Endothelial cell of umbilical vein (primary cell): ENCODE results near the gene TRABD2A. TPM values are rescaled to one million over a fixed set of nuclear protein-coding genes. Genes with fewer than 3 reads are reported as not detected.

ENCODE experiments used
- BruUV-seq: library from RNA; stranded (reverse); fragments of 400-500 nt; replicated peaks from 2 replicates; lab custom pipeline; 2021; lab: Mats Ljungman, UMichigan
- CTCF ChIA-PET: fragments of 300-600, 350-600 bp; sonication (Branson Sonifier 250); formaldehyde crosslinking; loops from one replicate; lab custom pipeline; 2021; ENCODE audit warnings: antibody characterized with exemption, inconsistent platforms; lab: Charles Lee
- POLR2A ChIA-PET: fragments of 300-600, 350-600 bp; sonication (Branson Sonifier 250); formaldehyde crosslinking; loops from one replicate; lab custom pipeline; 2021; ENCODE audit warnings: antibody characterized with exemption, inconsistent platforms; lab: Charles Lee
- DNase-seq: peaks from one replicate; pipeline ENCODE4 v3.0.0-alpha.2; 2011; ENCODE audit warnings: low read depth, low spot score
- FAIRE-seq: peaks from 2 replicates; lab custom pipeline; 2011; peaks lifted over from hg19 to GRCh38; lab: Jason Lieb, UNC
- H2AFZ ChIP-seq: 2 replicates; pipeline ENCODE4 v1.6.0; 2012; ENCODE audit warnings: low read depth, low read length, control low read depth, inconsistent platforms
- H3K27ac ChIP-seq: 2 replicates; pipeline ENCODE4 v1.5.1; 2011; ENCODE audit warnings: low read depth, mild to moderate bottlenecking, control low read depth, low read length, moderate library complexity; ENCODE audit not compliant: insufficient read depth
- H3K27me3 ChIP-seq, 2 experiments: 2 replicates each; pipeline versions ENCODE4 v1.6.0 to v1.6.1; 2011; ENCODE audit warnings: low read length in 2 of 2, mixed read lengths in 1 of 2; ENCODE audit not compliant: control insufficient read depth in 2 of 2, insufficient read depth in 2 of 2
- H3K36me3 ChIP-seq, 2 experiments: 2 replicates in 1 of 2; 3 replicates in 1 of 2; pipeline ENCODE4 v1.5.1; 2011; ENCODE audit warnings: low read length in 2 of 2, mild to moderate bottlenecking in 1 of 2, moderate library complexity in 1 of 2; ENCODE audit not compliant: control insufficient read depth in 2 of 2, insufficient read depth in 2 of 2; ENCODE audit errors: extremely low read depth in 1 of 2
- H3K4me1 ChIP-seq: 3 replicates; pipeline ENCODE4 v1.5.1; 2011; ENCODE audit warnings: mild to moderate bottlenecking, low read length; ENCODE audit not compliant: control insufficient read depth, insufficient read depth; ENCODE audit errors: extremely low read depth
- H3K4me2 ChIP-seq: 2 replicates; pipeline ENCODE4 v1.6.1; 2011; ENCODE audit warnings: low read length, control low read depth, mixed read lengths; ENCODE audit not compliant: insufficient read depth
- H3K4me3 ChIP-seq, 3 experiments: fragments of 200-600 bp in 1 of 3; sonication (generic), shearing (Covaris generic) in 1 of 3; replicated peaks in 1 of 3; 2 replicates each; pipeline ENCODE4 v1.5.1; 2011 to 2016; ENCODE audit warnings: control low read depth in 3 of 3, low read length in 3 of 3, mild to moderate bottlenecking in 2 of 3, inconsistent platforms in 1 of 3, low read depth in 1 of 3, moderate library complexity in 1 of 3; ENCODE audit not compliant: insufficient read depth in 1 of 3
- H3K79me2 ChIP-seq: 2 replicates; pipeline ENCODE4 v1.6.0; 2012; ENCODE audit warnings: low read length, inconsistent platforms; ENCODE audit not compliant: control insufficient read depth, insufficient read depth
- H3K9ac ChIP-seq: replicated peaks from 2 replicates; pipeline ENCODE3; 2011; ENCODE audit warnings: low read length, control low read depth; ENCODE audit not compliant: insufficient read depth; ENCODE audit errors: extremely low read depth
- H3K9me1 ChIP-seq: replicated peaks from 3 replicates; pipeline ENCODE4 v1.6.0; 2011; ENCODE audit warnings: mild to moderate bottlenecking, low read length; ENCODE audit not compliant: control insufficient read depth, insufficient read depth; ENCODE audit errors: extremely low read depth
- H3K9me3 ChIP-seq: replicated peaks from 2 replicates; pipeline ENCODE4 v1.5.1; 2012; ENCODE audit warnings: low read length, inconsistent platforms; ENCODE audit not compliant: control insufficient read depth, insufficient read depth
- H4K20me1 ChIP-seq: replicated peaks from 2 replicates; pipeline ENCODE3; 2011; ENCODE audit warnings: mild to moderate bottlenecking, low read length; ENCODE audit not compliant: control insufficient read depth, insufficient read depth; ENCODE audit errors: extremely low read depth
- FOS ChIP-seq: IDR thresholded peaks from 2 replicates; pipeline ENCODE4 v1.6.1; 2011; ENCODE audit warnings: mild to moderate bottlenecking, low read length, moderate library complexity, borderline replicate concordance; ENCODE audit not compliant: insufficient read depth
- GATA2 ChIP-seq: IDR thresholded peaks from 2 replicates; pipeline ENCODE4 v1.7.0; 2011; ENCODE audit warnings: low read depth, mild to moderate bottlenecking, moderate library complexity, mixed read lengths, low read length; ENCODE audit not compliant: insufficient read length, insufficient read depth
- JUN ChIP-seq: IDR thresholded peaks from 2 replicates; pipeline ENCODE4 v1.6.1; 2011; ENCODE audit warnings: borderline replicate concordance, low read depth; ENCODE audit not compliant: insufficient read length, insufficient read depth
- MYC ChIP-seq: IDR thresholded peaks from one replicate; pipeline ENCODE4 v1.6.1; 2011; ENCODE audit warnings: mild to moderate bottlenecking, low read depth, low read length
- POLR2A ChIP-seq: IDR thresholded peaks from 2 replicates; pipeline ENCODE4 v1.6.1; 2012; ENCODE audit warnings: low read depth, mild to moderate bottlenecking, control low read depth, low read length
- POLR2AphosphoS5 ChIP-seq: IDR thresholded peaks from 2 replicates; pipeline ENCODE4 v1.6.1; 2012; ENCODE audit warnings: low read depth, mild to moderate bottlenecking, control low read depth, low read length, moderate library complexity; ENCODE audit not compliant: insufficient read depth
- dilution Hi-C: fragments of 300-500 bp; cut with MboI; formaldehyde crosslinking; loops from one replicate; pipeline ENCODE4 v1.15.0; 2019; ENCODE audit warnings: low sequenced_read_pairs; ENCODE audit not compliant: extremely low pct_ligation_motif_present
- intact Hi-C: fragments of 100-400 bp; cut with micrococcal nuclease; formaldehyde crosslinking; loops from one replicate; pipeline ENCODE4 v1.10.0; 2022
- polyA plus RNA-seq, 4 experiments: library from polyadenylated mRNA; depleted of rRNA in 3 of 4; stranded (reverse) in 3 of 4; unstranded in 1 of 4; fragments of >200 nt; gene quantifications; 2 replicates each; pipeline versions ENCODE4 v1.2.1 to v1.2.3, GENCODE V29; 2011 to 2012; ENCODE audit warnings: missing spikeins in 1 of 4
- total RNA-seq: library from RNA; stranded (reverse); gene quantifications from 2 replicates; pipeline ENCODE4 v1.2.3, GENCODE V29; 2021
- TF ChIP-seq, protein P1 (sequence below), 2 donors: IDR thresholded peaks; 1 replicate in 1 of 2; 2 replicates in 1 of 2; pipeline ENCODE4 v1.5.1; 2011; ENCODE audit warnings: low read length in 2 of 2, mild to moderate bottlenecking in 2 of 2, moderate library complexity in 2 of 2, control low read depth in 1 of 2, inconsistent platforms in 1 of 2, low read depth in 1 of 2; ENCODE audit not compliant: insufficient read depth in 1 of 2; ENCODE audit errors: extremely low read depth in 1 of 2

Gene TRABD2A
- total and polyA plus RNA-seq, 2 donors (not counting 3 experiments of a cell fraction or from before 2014, with no cell fraction given) = 1.0 to 1.8 TPM

DNA sequence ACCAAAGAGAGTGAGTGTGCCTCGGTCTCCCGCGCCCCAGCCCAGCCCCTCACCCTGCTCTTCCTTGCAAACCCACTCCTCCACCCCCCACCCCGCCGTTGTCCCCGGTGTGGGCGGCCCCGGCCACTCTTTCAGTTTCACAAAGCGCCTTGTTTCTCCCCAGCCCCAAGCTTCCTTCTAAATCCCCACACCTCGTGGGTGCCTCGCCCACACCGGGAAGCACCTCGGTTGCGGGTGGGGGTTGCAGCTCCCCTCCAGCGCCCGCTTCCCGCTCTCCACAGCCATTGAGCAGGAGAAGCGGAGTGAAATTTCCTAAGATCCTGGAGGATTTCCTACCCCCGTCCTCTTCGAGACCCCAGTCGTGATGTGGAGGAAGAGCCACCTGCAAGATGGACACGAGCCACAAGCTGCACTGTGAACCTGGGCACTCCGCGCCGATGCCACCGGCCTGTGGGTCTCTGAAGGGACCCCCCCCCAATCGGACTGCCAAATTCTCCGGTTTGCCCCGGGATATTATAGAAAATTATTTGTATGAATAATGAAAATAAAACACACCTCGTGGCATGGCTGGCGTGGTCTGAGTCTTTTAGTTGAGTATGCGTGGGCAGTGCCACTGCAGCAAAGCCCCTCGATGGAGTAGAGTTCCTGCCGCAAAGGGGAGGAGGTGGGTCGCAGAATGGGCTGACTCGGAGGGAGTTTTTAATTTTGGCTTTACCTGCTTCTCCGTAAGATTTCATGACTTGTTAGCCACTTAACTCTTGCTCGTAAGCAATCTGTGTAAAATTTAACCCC, 25.4 kb upstream of the TRABD2A start:
- H3K9me3 ChIP-seq = no peaks in the 10 kb centered on the region
- ChIA-PET CTCF (interaction anchor here (2.6 to 5.5 kb wide), 3 partner anchors 13 to 25 kb away, joined by 27 to 61 read pairs (median 31); partner anchors contain the start of gene TRABD2A), POLR2A (interaction anchor here (0.6 to 3.1 kb wide), 13 partner anchors 8 to 1677 kb away, joined by 3 to 44 read pairs (median 4); no protein-coding TSS in a partner anchor)
- FAIRE-seq = no peak
- peak overlapping the region; percentile 91 for H3K27ac ChIP-seq
- peaks cover 13% of the 10 kb centered on the region for H3K79me2 ChIP-seq
- H3K4me2 ChIP-seq = peak overlapping the region; percentile 88
- no peak overlapping the region for H2AFZ ChIP-seq
- dilution Hi-C loops (no loop called here), intact Hi-C loops (loop anchor here (1.0 to 5.0 kb wide), 2 partner anchors 18 to 66 kb away; partner anchors contain the start of gene KCMF1)
- peaks cover 0 to 2% of the 10 kb centered on the region in 2 experiments for H3K36me3 ChIP-seq
- peak; percentile 32 for DNase-seq
- H3K4me3 ChIP-seq = peak overlapping the region; percentile 96 to 100 (median 99)
- H3K27me3 ChIP-seq = no peaks in the 10 kb centered on the region
- no peaks in the 10 kb centered on the region for H3K9me1 ChIP-seq
- TF ChIP-seq GATA2 (no peak), MYC (no peak), FOS (no peak), POLR2A (no peak), POLR2AphosphoS5 (no peak), JUN (no peak)
- TF ChIP-seq, protein P1, sequence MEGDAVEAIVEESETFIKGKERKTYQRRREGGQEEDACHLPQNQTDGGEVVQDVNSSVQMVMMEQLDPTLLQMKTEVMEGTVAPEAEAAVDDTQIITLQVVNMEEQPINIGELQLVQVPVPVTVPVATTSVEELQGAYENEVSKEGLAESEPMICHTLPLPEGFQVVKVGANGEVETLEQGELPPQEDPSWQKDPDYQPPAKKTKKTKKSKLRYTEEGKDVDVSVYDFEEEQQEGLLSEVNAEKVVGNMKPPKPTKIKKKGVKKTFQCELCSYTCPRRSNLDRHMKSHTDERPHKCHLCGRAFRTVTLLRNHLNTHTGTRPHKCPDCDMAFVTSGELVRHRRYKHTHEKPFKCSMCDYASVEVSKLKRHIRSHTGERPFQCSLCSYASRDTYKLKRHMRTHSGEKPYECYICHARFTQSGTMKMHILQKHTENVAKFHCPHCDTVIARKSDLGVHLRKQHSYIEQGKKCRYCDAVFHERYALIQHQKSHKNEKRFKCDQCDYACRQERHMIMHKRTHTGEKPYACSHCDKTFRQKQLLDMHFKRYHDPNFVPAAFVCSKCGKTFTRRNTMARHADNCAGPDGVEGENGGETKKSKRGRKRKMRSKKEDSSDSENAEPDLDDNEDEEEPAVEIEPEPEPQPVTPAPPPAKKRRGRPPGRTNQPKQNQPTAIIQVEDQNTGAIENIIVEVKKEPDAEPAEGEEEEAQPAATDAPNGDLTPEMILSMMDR (IDR thresholded peaks at IDR 0.05; ENCODE audit: extremely low read depth in 1 of 2, insufficient read depth in 1 of 2, low read depth in 1 of 2, low read length in 2 of 2) = no peak
- peak overlapping the region; percentile 97 for H3K9ac ChIP-seq
- no peaks in the 10 kb centered on the region for H4K20me1 ChIP-seq
- peaks cover 7% of the 10 kb centered on the region for H3K4me1 ChIP-seq
- TSS peak; percentile 100 for BruUV-seq
